Stimulated activated naive B cell treated with anti-CD40 and anti-IgM and Interleukin-4, amounts not matched to agents 10 μg/mL and 1 μg/mL and 100 μg/mL, for 72 hours (primary cell): ENCODE measurements around the gene CRYBG1.
A peak's percentile ranks its signal among the peaks of the same experiment; 100 is the strongest.

Experiments
- ATAC-seq, 2 donors: fragments of 150-1000 bp; cut with Tn5 transposase; replicated peaks; 2 replicates each; pipeline ENCODE4 v1.10.0; 2021; ENCODE audit warnings: moderate library complexity in 1 of 2
- DNase-seq: peaks from one replicate; pipeline ENCODE4 v3.0.0; 2021
- H3K27ac Mint-ChIP-seq: one replicate; pipeline ENCODE4 v1.8.0; 2022; ENCODE audit warnings: mild to moderate bottlenecking, mixed read lengths
- H3K27me3 Mint-ChIP-seq, 2 donors: one replicate each; pipeline ENCODE4 v1.8.0; 2022; ENCODE audit warnings: mixed read lengths in 2 of 2
- H3K36me3 Mint-ChIP-seq, 2 donors: one replicate each; pipeline ENCODE4 v1.8.0; 2022; ENCODE audit warnings: mixed read lengths in 2 of 2, mild to moderate bottlenecking in 1 of 2
- H3K4me1 Mint-ChIP-seq, 2 donors: one replicate each; pipeline ENCODE4 v1.8.0; 2022; ENCODE audit warnings: mixed read lengths in 2 of 2, mild to moderate bottlenecking in 1 of 2
- H3K4me3 Mint-ChIP-seq, 2 donors: one replicate each; pipeline ENCODE4 v1.8.0; 2022; ENCODE audit warnings: mild to moderate bottlenecking in 2 of 2, mixed read lengths in 2 of 2, moderate library complexity in 1 of 2
- H3K9me3 Mint-ChIP-seq, 2 donors: one replicate each; pipeline ENCODE4 v1.8.0; 2022; ENCODE audit warnings: mixed read lengths in 2 of 2, mild to moderate bottlenecking in 1 of 2

Gene CRYBG1

GRCh38 chr6:106356378-106356777 is 4.1 kb upstream of the CRYBG1 start:
- Mint-ChIP-seq H3K4me1 (peaks cover 7 to 12% of the 10 kb centered on the region in 2 donors), H3K27ac (no peak overlapping the region), H3K9me3 (peaks cover 6 to 9% of the 10 kb centered on the region in 2 donors)

GRCh38 chr6:106359959-106360409 is 533 bp upstream of the CRYBG1 start:
- no peaks in the 10 kb centered on the region for H3K9me3 Mint-ChIP-seq
- H3K4me3 Mint-ChIP-seq = peak overlapping the region; percentile 76 to 87
- DNase-seq (no peak), ATAC-seq (no peak)
- H3K27me3 Mint-ChIP-seq = peaks cover 40 to 50% of the 10 kb centered on the region in 2 donors
- H3K27ac Mint-ChIP-seq = no peak overlapping the region
- H3K4me1 Mint-ChIP-seq = peaks cover 8 to 13% of the 10 kb centered on the region in 2 donors
- no peaks in the 10 kb centered on the region for H3K36me3 Mint-ChIP-seq

More at GRCh38 chr6:106356378-106356777, 4.1 kb upstream of the CRYBG1 start:
- H3K27me3 Mint-ChIP-seq = peaks cover 52 to 66% of the 10 kb centered on the region in 2 donors
- H3K36me3 Mint-ChIP-seq = peaks cover 0 to 9% of the 10 kb centered on the region in 2 donors
- ATAC-seq (no peak), DNase-seq (no peak)
- no peak overlapping the region for H3K4me3 Mint-ChIP-seq

- peak overlapping the region; percentile 83 for H3K27ac Mint-ChIP-seq
- DNase-seq (peak; percentile 43), ATAC-seq (peak; percentile 81 to 84)
- H3K27me3 Mint-ChIP-seq = peaks cover 32 to 40% of the 10 kb centered on the region in 2 donors
- H3K4me3 Mint-ChIP-seq = peak overlapping the region; percentile 87
- peaks cover 8 to 13% of the 10 kb centered on the region in 2 donors for H3K4me1 Mint-ChIP-seq
- no peaks in the 10 kb centered on the region for H3K9me3 Mint-ChIP-seq
- no peaks in the 10 kb centered on the region for H3K36me3 Mint-ChIP-seq
Observed at GRCh38 chr6:106360989-106361430, 493 bp downstream of the CRYBG1 start.

GRCh38 chr6:106363401-106364138 is 3.1 kb downstream of the CRYBG1 start:
- no peak overlapping the region for H3K27ac Mint-ChIP-seq
- no peak for DNase-seq
- H3K4me3 Mint-ChIP-seq = no peak overlapping the region
- H3K36me3 Mint-ChIP-seq = no peaks in the 10 kb centered on the region
- ATAC-seq = no peak
- H3K4me1 Mint-ChIP-seq = peaks cover 8 to 13% of the 10 kb centered on the region in 2 donors
- peaks cover 23 to 36% of the 10 kb centered on the region in 2 donors for H3K27me3 Mint-ChIP-seq
- H3K9me3 Mint-ChIP-seq = no peaks in the 10 kb centered on the region

DNA sequence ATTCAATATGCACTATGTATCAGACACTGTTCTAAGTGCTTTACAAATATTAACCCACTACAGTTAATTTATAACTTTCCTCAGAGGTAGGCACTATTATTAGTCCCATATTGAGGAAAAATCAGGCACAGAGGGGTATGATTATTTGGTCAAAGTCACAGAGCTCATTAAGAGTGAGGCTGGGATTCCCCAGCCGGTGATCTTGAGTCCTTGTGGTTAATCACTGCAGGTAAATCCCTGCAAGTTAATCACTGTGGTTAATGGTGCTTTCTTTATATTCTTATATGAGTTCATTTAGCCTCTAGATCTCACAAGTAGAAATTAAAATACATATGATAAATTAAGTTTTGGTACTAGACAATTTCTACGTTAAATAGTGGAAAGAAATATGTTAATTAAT is 9.2 kb downstream of the CRYBG1 start:
- no peaks in the 10 kb centered on the region for H3K36me3 Mint-ChIP-seq
- H3K4me1 Mint-ChIP-seq = no peaks in the 10 kb centered on the region
- H3K4me3 Mint-ChIP-seq = no peak overlapping the region
- peaks cover 10 to 19% of the 10 kb centered on the region in 2 donors for H3K27me3 Mint-ChIP-seq
- H3K27ac Mint-ChIP-seq = no peak overlapping the region
- no peaks in the 10 kb centered on the region for H3K9me3 Mint-ChIP-seq
- no peak for ATAC-seq
- DNase-seq = no peak

GRCh38 chr6:106370639-106371038 is 10.1 kb downstream of the CRYBG1 start:
- DNase-seq = no peak
- H3K4me3 Mint-ChIP-seq = no peak overlapping the region
- no peaks in the 10 kb centered on the region for H3K4me1 Mint-ChIP-seq
- no peak overlapping the region for H3K27ac Mint-ChIP-seq
- H3K9me3 Mint-ChIP-seq = no peaks in the 10 kb centered on the region
- peaks cover 13 to 28% of the 10 kb centered on the region in 2 donors for H3K27me3 Mint-ChIP-seq
- ATAC-seq = no peak
- H3K36me3 Mint-ChIP-seq = no peaks in the 10 kb centered on the region

DNA sequence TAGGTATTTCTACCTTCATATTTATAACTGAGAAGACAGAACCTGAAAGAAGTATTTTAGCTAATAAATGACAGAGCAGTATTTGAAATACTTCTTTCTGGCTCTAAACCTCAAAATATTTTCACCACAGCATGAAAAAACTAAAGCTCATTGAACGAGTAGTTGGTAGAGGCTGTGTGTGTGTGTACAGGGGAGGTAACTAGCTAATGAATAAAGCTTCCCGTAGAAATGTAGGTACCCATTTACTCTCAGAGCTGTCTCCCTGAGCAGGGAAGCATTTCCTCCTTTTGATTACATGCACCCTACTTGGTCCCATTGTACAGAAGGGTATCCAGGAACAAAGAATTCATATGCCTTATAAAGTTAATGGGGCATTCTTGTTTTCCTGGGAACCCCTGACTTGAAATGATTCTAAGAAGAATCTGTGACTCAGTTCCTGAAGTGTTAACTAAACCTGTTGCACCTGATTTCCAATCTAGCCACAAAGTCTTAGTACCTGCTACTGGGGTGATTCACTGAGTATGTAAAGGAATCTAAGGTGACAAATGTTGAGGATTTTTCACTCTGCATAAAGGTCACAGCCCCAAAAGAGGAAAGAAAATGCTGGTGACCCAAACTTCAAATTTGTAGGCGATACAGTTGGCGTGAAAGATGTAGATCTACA is 12.5 kb downstream of the CRYBG1 start:
- no peak for ATAC-seq
- Mint-ChIP-seq H3K4me1 (peaks cover 3 to 7% of the 10 kb centered on the region in 2 donors), H3K9me3 (no peaks in the 10 kb centered on the region), H3K36me3 (no peaks in the 10 kb centered on the region), H3K27me3 (peaks cover 10 to 14% of the 10 kb centered on the region in 2 donors), H3K27ac (no peak overlapping the region), H3K4me3 (no peak overlapping the region)
- DNase-seq = no peak

DNA sequence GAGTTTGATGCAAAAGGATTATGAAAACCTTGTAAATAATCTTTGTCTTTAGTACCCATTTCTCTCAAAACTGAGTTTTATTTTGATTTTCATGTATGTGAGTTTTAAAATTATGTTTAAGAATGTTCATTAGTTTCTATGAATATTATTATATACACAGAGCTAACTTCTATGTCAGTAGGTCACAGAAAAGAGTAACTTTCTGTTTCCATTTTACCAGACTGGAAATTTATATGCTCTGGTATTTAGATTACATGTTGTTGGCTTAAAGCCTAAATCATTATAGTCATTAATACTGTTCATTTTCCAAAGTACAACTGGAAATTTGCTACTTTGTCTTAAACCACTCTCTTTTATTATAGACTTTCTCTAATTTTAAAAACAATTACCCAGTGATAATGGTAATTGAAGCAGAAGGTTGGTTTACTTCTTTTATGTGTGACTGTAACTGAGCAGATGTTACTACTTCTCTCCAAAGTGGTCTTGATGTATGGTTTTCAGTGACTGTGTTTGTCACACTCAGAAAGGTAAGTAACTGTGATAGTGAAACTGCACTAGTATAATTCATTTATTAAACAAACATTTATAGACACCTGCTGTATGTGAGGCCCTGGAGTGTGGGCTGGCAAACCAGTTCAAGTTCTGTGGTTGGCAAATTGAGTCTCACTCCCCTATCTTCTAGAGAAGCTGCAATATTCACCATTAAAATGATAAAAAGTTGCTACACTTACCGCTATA is 13.2 kb downstream of the CRYBG1 start:
- Mint-ChIP-seq H3K36me3 (no peaks in the 10 kb centered on the region), H3K4me1 (peaks cover 3 to 7% of the 10 kb centered on the region in 2 donors), H3K9me3 (no peaks in the 10 kb centered on the region), H3K27me3 (peaks cover 14 to 21% of the 10 kb centered on the region in 2 donors), H3K27ac (no peak overlapping the region), H3K4me3 (no peak overlapping the region)
- ATAC-seq (no peak), DNase-seq (no peak)

- H3K9me3 Mint-ChIP-seq = no peaks in the 10 kb centered on the region
- DNase-seq = no peak
- H3K27ac Mint-ChIP-seq = no peak overlapping the region
- peaks cover 14 to 22% of the 10 kb centered on the region in 2 donors for H3K27me3 Mint-ChIP-seq
- ATAC-seq = peak; percentile 55 to 67
- H3K4me1 Mint-ChIP-seq = peaks cover 3 to 13% of the 10 kb centered on the region in 2 donors
- H3K36me3 Mint-ChIP-seq = no peaks in the 10 kb centered on the region
- H3K4me3 Mint-ChIP-seq = no peak overlapping the region
Observed at GRCh38 chr6:106377061-106377540, 16.6 kb downstream of the CRYBG1 start.

DNA sequence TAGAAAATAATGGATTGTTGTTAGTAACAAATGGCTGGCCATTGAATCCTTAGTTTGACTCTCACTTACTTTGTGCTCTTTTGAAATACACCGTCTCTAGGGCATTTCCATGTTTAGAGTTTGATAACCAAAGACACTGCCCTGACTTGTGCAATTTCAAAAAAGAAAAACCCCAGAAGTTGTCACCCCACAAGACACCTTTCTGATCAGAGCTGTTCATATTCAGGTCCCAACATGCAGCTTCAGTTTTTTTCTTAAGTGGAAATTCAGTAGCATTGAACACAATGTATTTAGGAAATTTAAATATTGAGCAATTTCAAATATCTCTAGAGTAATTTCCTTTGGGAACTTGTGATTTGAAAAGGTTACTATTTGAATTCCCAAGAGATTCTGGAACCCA is 19.4 kb downstream of the CRYBG1 start:
- Mint-ChIP-seq H3K27ac (no peak overlapping the region), H3K9me3 (no peaks in the 10 kb centered on the region), H3K36me3 (no peaks in the 10 kb centered on the region), H3K4me1 (peaks cover 3 to 13% of the 10 kb centered on the region in 2 donors), H3K4me3 (no peak overlapping the region), H3K27me3 (peaks cover 14 to 16% of the 10 kb centered on the region in 2 donors)
- no peak for DNase-seq
- no peak for ATAC-seq

DNA sequence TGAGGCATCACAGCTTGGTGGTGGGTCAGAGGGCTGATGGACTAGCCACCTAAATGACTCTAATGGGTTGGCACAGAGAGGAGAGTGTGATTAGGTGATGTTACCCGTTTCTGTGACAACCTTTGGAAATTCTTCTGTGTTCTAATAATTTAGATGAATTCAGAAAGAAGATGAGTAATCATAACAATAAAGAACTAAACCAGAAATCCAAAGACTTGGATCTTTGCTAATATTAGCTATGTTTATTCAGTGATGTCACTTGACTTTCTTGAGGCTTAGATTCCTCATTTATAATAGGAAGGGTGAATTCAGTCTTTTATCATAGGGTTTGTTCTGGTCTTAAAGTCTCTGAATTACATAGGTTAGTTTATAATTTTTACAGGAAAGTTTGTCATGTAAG is 19.9 kb downstream of the CRYBG1 start:
- no peak for ATAC-seq
- H3K9me3 Mint-ChIP-seq = no peaks in the 10 kb centered on the region
- DNase-seq = no peak
- no peak overlapping the region for H3K27ac Mint-ChIP-seq
- H3K4me1 Mint-ChIP-seq = peaks cover 3 to 13% of the 10 kb centered on the region in 2 donors
- H3K36me3 Mint-ChIP-seq = no peaks in the 10 kb centered on the region
- H3K27me3 Mint-ChIP-seq = peaks cover 12 to 13% of the 10 kb centered on the region in 2 donors
- no peak overlapping the region for H3K4me3 Mint-ChIP-seq

- Mint-ChIP-seq H3K9me3 (no peaks in the 10 kb centered on the region), H3K27me3 (peaks cover 9 to 12% of the 10 kb centered on the region in 2 donors), H3K4me1 (peaks cover 3 to 13% of the 10 kb centered on the region in 2 donors), H3K36me3 (no peaks in the 10 kb centered on the region), H3K4me3 (no peak overlapping the region), H3K27ac (no peak overlapping the region)
- ATAC-seq = no peak
- DNase-seq = no peak
Observed at GRCh38 chr6:106381223-106381622, 20.7 kb downstream of the CRYBG1 start.

DNA sequence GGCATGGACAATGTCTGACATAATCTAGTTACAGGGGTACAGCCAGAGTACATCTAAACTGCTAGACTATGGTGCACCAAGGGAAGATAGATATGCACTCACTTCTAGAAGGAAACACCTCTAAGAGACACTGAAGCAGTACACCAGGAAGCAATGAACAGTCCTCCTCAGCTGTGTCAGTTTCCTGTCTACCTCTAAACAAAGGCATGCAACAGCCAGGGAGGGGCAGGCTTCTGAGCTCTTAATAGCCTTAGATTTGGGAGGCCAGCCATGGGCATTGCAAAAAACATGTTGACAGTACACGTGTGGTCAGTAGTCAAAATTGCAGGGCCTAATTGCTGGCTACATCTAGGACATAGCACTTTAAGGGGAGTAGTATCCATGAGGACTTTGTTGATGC is 21.4 kb downstream of the CRYBG1 start:
- Mint-ChIP-seq H3K4me3 (no peak overlapping the region), H3K27ac (no peak overlapping the region), H3K4me1 (peaks cover 3 to 11% of the 10 kb centered on the region in 2 donors), H3K9me3 (no peaks in the 10 kb centered on the region), H3K36me3 (no peaks in the 10 kb centered on the region), H3K27me3 (peaks cover 4 to 15% of the 10 kb centered on the region in 2 donors)
- DNase-seq (no peak), ATAC-seq (no peak)

DNA sequence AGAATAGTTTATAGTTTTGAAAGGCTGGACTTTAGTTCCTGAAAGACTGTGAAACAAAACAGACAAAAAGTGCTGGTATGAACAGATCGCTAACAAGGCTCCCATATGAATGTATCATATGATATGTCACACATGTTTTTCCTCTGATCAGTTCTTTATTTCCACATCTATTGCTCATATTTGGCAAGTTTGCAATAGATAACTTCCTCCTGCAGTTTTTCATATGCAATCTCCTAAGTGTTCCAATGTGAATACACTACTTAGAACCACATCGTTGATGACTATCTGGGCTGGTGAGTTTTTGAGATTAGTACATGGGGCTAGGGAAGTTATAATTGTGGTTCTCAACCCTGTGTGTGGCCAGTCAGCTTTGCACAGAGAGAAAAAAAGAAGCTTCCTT is 23.1 kb downstream of the CRYBG1 start:
- Mint-ChIP-seq H3K4me1 (peaks cover 0 to 7% of the 10 kb centered on the region in 2 donors), H3K4me3 (no peak overlapping the region), H3K9me3 (no peaks in the 10 kb centered on the region), H3K27me3 (peaks cover 0 to 7% of the 10 kb centered on the region in 2 donors), H3K36me3 (no peaks in the 10 kb centered on the region), H3K27ac (no peak overlapping the region)
- ATAC-seq (no peak), DNase-seq (no peak)
